Smooth muscle cell (in vitro differentiated cells): Measurements from ENCODE around the gene TSHZ3. TPM values are rescaled to one million over a fixed set of nuclear protein-coding genes. Genes with fewer than 3 reads are reported as not detected.

Experiments used
- DNase-seq: peaks from one replicate; lab custom pipeline; 2025; ENCODE audit not compliant: unreplicated experiment; lab: John Stamatoyannopoulos, UW
- H2AFZ ChIP-seq: fragments of 200-600 bp; sonication (generic); 2 replicates; pipeline ENCODE4 v1.6.0; 2016; ENCODE audit warnings: antibody characterized with exemption, low read depth, mild to moderate bottlenecking
- H3F3A ChIP-seq: fragments of 200-600 bp; sonication (generic); 2 replicates; pipeline ENCODE4 v1.6.0; 2017; ENCODE audit warnings: antibody characterized with exemption, low read depth
- H3K27ac ChIP-seq: fragments of 200-600 bp; sonication (generic); 2 replicates; pipeline ENCODE4 v1.5.1; 2016; ENCODE audit warnings: low read depth, mild to moderate bottlenecking
- H3K27me3 ChIP-seq: fragments of 200-600 bp; sonication (generic); 2 replicates; pipeline ENCODE4 v1.6.1; 2016; ENCODE audit warnings: low read depth, mild to moderate bottlenecking
- H3K36me3 ChIP-seq: fragments of 200-600 bp; sonication (generic); 2 replicates; pipeline ENCODE4 v1.5.1; 2016; ENCODE audit warnings: low read depth
- H3K4me1 ChIP-seq: fragments of 200-600 bp; sonication (generic); 2 replicates; pipeline ENCODE4 v1.5.1; 2016; ENCODE audit warnings: low read depth
- H3K4me2 ChIP-seq: fragments of 200-600 bp; sonication (generic); 2 replicates; pipeline ENCODE4 v1.6.0; 2016; ENCODE audit warnings: mild to moderate bottlenecking
- H3K4me3 ChIP-seq: fragments of 200-600 bp; sonication (generic); 2 replicates; pipeline ENCODE4 v1.5.1; 2016; ENCODE audit warnings: mild to moderate bottlenecking
- H3K79me2 ChIP-seq: fragments of 200-600 bp; sonication (generic); 2 replicates; pipeline ENCODE4 v1.6.0; 2016; ENCODE audit warnings: low read depth, mild to moderate bottlenecking
- H3K9ac ChIP-seq: fragments of 200-600 bp; sonication (generic); 2 replicates; pipeline ENCODE4 v1.6.0; 2016; ENCODE audit warnings: low read depth
- H3K9me3 ChIP-seq: fragments of 200-600 bp; sonication (generic); replicated peaks from 2 replicates; pipeline ENCODE4 v1.5.1; 2016; ENCODE audit warnings: low read depth
- H4K20me1 ChIP-seq: fragments of 200-600 bp; sonication (generic); 2 replicates; pipeline ENCODE4 v1.6.0; 2016; ENCODE audit warnings: low read depth
- CTCF ChIP-seq: fragments of 200-600 bp; sonication (generic); IDR thresholded peaks from 2 replicates; pipeline ENCODE4 v1.5.1; 2017; ENCODE audit warnings: borderline replicate concordance, mild to moderate bottlenecking, antibody characterized with exemption; ENCODE audit not compliant: insufficient read depth, poor library complexity, severe bottlenecking
- WGBS: methylation state at CpG from one replicate; pipeline ENCODE4 v1.1.7; 2016; ENCODE audit warnings: low lambda C conversion rate; 5-methylcytosine and 5-hydroxymethylcytosine counted together
- polyA plus RNA-seq: library from polyadenylated mRNA; unstranded; fragments of >200 nt; fragmentation: Nextera tagmentation; extraction: Ambion mirVana; gene quantifications from 2 replicates; pipeline ENCODE4 v1.2.1, GENCODE V29; 2016
- total RNA-seq: library from RNA; depleted of rRNA; stranded (reverse); fragments of >200 nt; gene quantifications from 2 replicates; pipeline ENCODE4 v1.2.3, GENCODE V29; 2014

TSHZ3 gene
- total and polyA plus RNA-seq, 2 experiments from 2014 or later: 21.8 to 23.7 TPM

DNA sequence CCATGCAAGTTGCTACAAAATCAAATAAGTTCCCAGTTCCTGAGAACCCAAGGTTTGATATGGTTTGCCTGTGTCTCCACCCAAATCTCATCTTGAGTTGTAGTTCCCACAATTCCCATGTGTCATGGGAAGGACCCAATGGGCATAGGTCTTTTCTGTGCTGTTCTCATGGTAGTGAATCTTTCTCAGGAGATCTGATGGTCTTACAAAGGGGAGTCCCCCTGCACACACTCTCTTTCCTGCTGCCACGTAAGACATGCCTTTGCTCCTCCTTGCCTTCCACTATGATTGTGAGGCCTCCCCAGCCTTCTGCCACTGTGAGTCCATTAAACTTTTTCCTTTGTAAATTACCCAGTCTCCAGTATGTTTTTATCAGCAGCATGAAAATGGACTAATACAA lies 28.5 kb upstream of the TSHZ3 start:
- H3K4me1 ChIP-seq: peaks cover 6% of the 10 kb centered on the region
- H3K79me2 ChIP-seq: no peaks in the 10 kb centered on the region
- no peak for TF ChIP-seq CTCF
- H3K4me3 ChIP-seq: no peak overlapping the region
- no peak overlapping the region for H2AFZ ChIP-seq
- 25% methylated on average over 1 of the region's 1 CpG for whole genome bisulfite sequencing
- peak overlapping the region; percentile 58 for H3K4me2 ChIP-seq
- DNase-seq: no peak
- H3F3A ChIP-seq: peaks cover 31% of the 10 kb centered on the region
- H3K36me3 ChIP-seq: no peaks in the 10 kb centered on the region
- H4K20me1 ChIP-seq: no peaks in the 10 kb centered on the region
- H3K27me3 ChIP-seq: no peaks in the 10 kb centered on the region
- peak overlapping the region; percentile 86 for H3K27ac ChIP-seq
- peak overlapping the region; percentile 16 for H3K9ac ChIP-seq
- no peaks in the 10 kb centered on the region for H3K9me3 ChIP-seq

DNA sequence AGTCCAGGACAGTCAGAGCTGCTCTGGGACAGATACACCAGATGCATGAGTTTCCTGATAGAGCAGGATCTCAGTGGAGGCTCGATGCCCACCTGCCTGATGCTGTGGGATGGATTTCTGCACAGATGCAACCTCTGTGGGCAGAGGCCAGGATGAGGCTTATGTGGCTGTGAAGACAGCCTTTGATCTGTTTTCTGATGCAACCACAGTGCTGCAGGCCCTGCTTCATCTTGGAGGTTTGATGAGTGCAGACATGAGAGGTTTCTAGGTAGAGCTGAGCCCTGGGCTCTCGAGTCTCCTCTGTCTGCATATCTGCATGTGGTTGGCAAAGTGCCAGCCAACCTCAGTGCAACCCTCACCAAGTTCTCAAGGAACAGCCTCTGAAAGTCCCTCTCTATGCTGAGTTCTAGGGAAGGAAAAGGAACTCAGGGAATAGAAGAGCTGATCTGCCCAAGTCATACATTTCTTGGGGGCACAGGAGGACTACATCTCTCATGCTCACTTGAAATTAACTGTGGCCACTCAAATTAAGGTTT lies 23.1 kb upstream of the TSHZ3 start:
- Histone ChIP-seq H2AFZ (no peak overlapping the region), H3K9ac (no peak overlapping the region), H3K4me3 (no peak overlapping the region), H3K27ac (no peak overlapping the region), H3K27me3 (no peaks in the 10 kb centered on the region), H3K79me2 (no peaks in the 10 kb centered on the region), H3K4me1 (peaks cover under 1% of the 10 kb centered on the region), H3F3A (peaks cover 12% of the 10 kb centered on the region), H3K4me2 (no peak overlapping the region), H3K9me3 (no peaks in the 10 kb centered on the region), H3K36me3 (no peaks in the 10 kb centered on the region), H4K20me1 (no peaks in the 10 kb centered on the region)
- DNase-seq: no peak
- TF ChIP-seq CTCF: no peak
- WGBS: 60% methylated on average over 2 of the region's 2 CpGs

DNA sequence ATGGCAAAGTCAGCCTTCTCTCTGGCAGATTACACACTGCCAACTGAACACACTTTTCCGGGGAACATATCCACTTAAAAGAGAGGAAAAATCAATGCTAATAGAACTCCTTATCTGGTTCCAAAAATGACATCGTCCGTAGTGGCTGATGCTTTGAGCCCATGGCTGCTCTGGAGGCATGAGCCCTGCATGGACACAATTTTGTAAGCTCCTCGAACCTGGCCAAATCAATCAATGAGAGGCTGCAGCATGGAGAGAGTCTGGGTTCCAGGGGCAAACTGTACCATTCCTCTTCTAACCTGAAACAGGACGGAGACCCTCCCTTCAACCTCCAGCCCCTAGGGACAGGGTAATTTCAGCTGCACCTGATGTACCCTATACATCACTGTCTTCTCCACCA lies 21.0 kb upstream of the TSHZ3 start:
- no peak for DNase-seq
- H3K4me3 ChIP-seq: no peak overlapping the region
- no peak for TF ChIP-seq CTCF
- H3K27ac ChIP-seq: no peak overlapping the region
- no peak overlapping the region for H3K4me2 ChIP-seq
- WGBS: 93% methylated on average over 5 of the region's 5 CpGs
- no peak overlapping the region for H2AFZ ChIP-seq
- peaks cover 4% of the 10 kb centered on the region for H4K20me1 ChIP-seq
- H3K36me3 ChIP-seq: no peaks in the 10 kb centered on the region
- H3K9me3 ChIP-seq: no peaks in the 10 kb centered on the region
- no peaks in the 10 kb centered on the region for H3K4me1 ChIP-seq
- H3F3A ChIP-seq: no peaks in the 10 kb centered on the region
- peaks cover 4% of the 10 kb centered on the region for H3K79me2 ChIP-seq
- H3K27me3 ChIP-seq: no peaks in the 10 kb centered on the region
- H3K9ac ChIP-seq: no peak overlapping the region

DNA sequence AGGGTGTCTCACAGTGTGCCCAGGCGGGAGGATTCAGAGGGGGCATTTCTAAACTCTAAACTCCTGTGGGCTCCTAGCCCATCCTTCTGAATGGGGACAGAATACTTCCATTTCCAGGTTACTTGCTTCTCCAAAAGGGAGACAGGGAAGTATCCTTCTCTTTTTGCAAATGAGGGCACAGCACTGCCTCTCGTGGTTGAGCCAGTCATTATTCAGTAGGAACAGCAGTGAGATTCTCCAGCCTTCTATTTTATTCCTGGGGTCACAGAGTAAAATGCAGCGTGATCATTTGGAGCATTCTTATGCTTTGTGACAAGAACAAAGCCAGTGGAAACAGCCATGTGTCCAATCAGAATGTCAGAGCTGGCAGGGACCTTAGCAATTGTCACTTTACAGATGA lies 15.7 kb upstream of the TSHZ3 start:
- WGBS: 77% methylated on average over 3 of the region's 3 CpGs
- no peak for DNase-seq

More for the DNA sequence above, 15.7 kb upstream of the TSHZ3 start:
- no peak overlapping the region for H3K4me3 ChIP-seq
- H3K4me2 ChIP-seq: no peak overlapping the region
- no peak for TF ChIP-seq CTCF
- no peaks in the 10 kb centered on the region for H3K36me3 ChIP-seq
- H3K27ac ChIP-seq: no peak overlapping the region
- no peaks in the 10 kb centered on the region for H3K4me1 ChIP-seq
- peaks cover 24% of the 10 kb centered on the region for H4K20me1 ChIP-seq
- H3K27me3 ChIP-seq: no peaks in the 10 kb centered on the region
- H3K9ac ChIP-seq: no peak overlapping the region
- H3K9me3 ChIP-seq: no peaks in the 10 kb centered on the region
- no peak overlapping the region for H2AFZ ChIP-seq
- H3F3A ChIP-seq: no peaks in the 10 kb centered on the region
- H3K79me2 ChIP-seq: peaks cover 4% of the 10 kb centered on the region
